ENCODE results near the gene PLXNA4.

GRCh38 chr7:132614428-132615318 is 38.4 kb upstream of the PLXNA4 start:
- TF ChIP-seq CTCF (IDR thresholded peaks at IDR 0.05; ENCODE audit: insufficient read depth, low read depth, low read length): no peak
- TF ChIP-seq EZH2 (IDR thresholded peaks at IDR 0.05; ENCODE audit: insufficient read depth, low read length): no peak

Data from astrocyte (in vitro differentiated cells and primary cell).